Fibroblast of the conjunctiva (primary cell): ENCODE results near the gene PIGL.
A peak's percentile ranks its signal among the peaks of the same experiment; 100 is the strongest.

Source experiments
- DNase-seq: peaks from one replicate; pipeline ENCODE4 v3.0.0-alpha.2; 2010; ENCODE audit warnings: low read depth

PIGL gene

DNA sequence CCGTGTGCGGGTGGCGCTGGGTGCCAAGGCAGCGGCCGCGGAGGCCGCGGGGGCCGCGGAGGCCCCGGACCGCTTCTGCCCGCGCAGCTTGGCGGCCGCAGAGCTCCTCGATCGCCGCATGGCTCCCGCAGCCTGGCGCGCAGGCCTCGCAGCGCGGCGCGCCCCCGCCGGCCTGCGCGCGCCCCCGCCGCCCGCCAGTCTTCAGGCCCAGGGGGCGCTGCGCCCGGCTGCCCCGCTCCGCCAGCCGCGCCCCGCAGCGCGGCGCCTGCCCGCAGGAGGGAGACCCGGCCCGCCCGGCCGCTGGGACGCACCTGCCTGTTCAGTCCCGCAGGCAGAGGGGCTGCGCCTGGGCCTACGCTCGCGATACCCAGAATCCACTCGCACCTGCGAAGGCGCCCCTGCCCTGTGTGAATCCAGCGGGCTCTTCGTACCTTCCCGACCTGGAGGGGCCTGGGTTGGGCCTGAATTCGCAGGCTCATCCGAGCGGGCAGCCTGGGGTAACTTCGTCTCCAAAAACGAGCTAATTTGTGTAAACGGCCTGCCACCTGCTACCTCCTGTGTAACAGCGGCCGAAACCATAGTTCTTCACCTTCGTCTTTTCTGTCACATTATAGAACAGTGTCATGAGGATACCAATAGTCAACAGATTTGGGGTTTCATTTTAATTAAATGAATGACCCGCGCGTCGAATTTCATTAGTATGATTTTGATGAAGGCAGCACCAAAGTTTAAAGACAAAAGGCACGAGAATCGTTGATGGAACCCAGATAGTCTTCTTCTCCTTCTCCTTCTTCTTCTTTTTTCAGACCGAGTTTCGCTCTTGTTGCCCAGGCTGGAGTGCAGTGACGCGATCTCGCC lies 136.5 kb downstream of the PIGL start, which contains the start of gene CENPV:
TSS of gene CENPV (minus strand) at position 153 of the 858 bp plus-strand sequence. CDS start at position 120, 33 bp downstream.
- no peak for DNase-seq

DNA sequence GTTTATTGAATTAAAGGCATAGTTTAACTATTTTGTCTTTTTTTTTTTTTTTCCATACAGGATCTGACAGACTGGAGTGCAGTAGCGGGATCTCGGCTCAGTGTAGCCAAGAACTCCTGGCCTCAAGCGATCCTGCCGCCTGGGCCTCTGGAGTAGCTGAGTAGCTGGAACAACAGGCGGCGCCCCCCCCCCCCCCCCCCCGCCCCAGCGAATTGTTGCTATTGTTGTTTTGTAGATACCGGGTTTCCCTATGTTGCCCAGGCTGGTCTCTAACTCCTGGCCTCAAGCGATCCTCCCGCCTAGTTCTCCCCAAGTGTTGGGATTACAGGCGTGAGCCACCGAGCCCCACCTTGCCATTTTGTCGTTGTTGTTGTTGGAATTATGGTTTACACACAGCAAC lies 137.6 kb downstream of the PIGL start:
- no peak for DNase-seq

DNA sequence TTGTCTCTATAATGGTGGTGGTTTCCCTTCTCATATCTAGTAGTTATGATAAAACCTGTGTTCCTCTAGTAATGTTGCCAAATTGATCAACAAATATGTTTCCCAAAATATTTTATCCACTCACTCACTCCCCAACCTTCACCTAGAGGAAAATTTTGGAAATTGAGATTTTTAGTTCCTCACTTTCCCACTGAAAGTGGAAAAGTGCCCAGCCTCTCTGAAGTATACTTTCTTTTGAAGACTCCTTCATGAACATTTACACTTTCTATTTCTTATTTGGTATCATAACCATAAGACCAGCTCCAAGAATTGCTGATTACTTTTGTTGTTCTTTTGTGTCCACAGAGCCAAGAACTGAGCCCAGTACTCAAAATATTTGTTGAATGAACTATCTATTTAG lies 141.4 kb downstream of the PIGL start:
- DNase-seq, result no peak

GRCh38 chr17:16361874-16362273 lies 144.9 kb downstream of the PIGL start:
- DNase-seq, result no peak

GRCh38 chr17:16363749-16364536 lies 146.9 kb downstream of the PIGL start:
- peak; percentile 58 for DNase-seq

DNA sequence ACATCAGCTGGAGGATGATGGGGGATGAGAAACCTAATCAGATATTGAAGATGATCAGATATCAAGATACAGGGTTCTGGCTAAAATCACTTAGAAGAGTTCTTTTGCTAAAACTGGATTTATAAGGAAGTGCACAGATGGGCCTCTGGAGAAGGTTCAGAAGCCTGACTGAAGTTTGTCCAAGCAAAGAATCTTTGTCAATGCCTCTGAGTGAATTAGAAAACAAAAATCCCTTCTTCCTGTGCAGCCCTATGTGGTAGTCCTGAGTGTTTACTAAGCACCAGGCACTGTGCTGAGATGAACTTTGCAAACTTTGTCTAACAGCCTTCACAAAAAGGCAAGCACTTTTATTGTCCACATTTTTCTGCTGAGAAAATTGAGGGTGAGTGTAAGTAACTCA lies 147.6 kb downstream of the PIGL start:
- DNase-seq, result no peak

- DNase-seq, result peak; percentile 46
Measured at GRCh38 chr17:16371742-16372141, 154.7 kb downstream of the PIGL start.

- DNase-seq, result peak; percentile 55
Measured at GRCh38 chr17:16374146-16374938, 157.3 kb downstream of the PIGL start.
